Mesothelial cell of epicardium (in vitro differentiated cells): Measurements from ENCODE around the gene ARMC12. TPM values are rescaled to one million over a fixed set of nuclear protein-coding genes. Genes with fewer than 3 reads are reported as not detected.

ENCODE experiments used
- DNase-seq, 2 experiments: peaks; one replicate each; pipeline ENCODE4 v3.0.0; 2021; ENCODE audit warnings: low spot score in 2 of 2; ENCODE audit not compliant: unreplicated experiment in 2 of 2
- H3K27ac Mint-ChIP-seq: 2 replicates; pipeline ENCODE4 v1.8.0; 2021; ENCODE audit warnings: mixed read lengths
- H3K27me3 Mint-ChIP-seq: 2 replicates; pipeline ENCODE4 v1.8.0; 2021; ENCODE audit warnings: low read depth, mixed read lengths
- H3K36me3 Mint-ChIP-seq: 2 replicates; pipeline ENCODE4 v1.8.0; 2021; ENCODE audit warnings: mixed read lengths
- H3K4me1 Mint-ChIP-seq: 2 replicates; pipeline ENCODE4 v1.8.0; 2021; ENCODE audit warnings: mixed read lengths
- H3K4me3 Mint-ChIP-seq: 2 replicates; pipeline ENCODE4 v1.8.0; 2021; ENCODE audit warnings: mild to moderate bottlenecking, moderate library complexity, mixed read lengths
- H3K9me3 Mint-ChIP-seq: 2 replicates; pipeline ENCODE4 v1.8.0; 2021; ENCODE audit warnings: mixed read lengths
- CTCF ChIP-seq: fragments of 200-600 bp; sonication (generic); IDR thresholded peaks from one replicate; pipeline ENCODE4 v1.5.0; 2021; ENCODE audit warnings: antibody characterized with exemption; ENCODE audit not compliant: unreplicated experiment
- total RNA-seq: library from RNA; stranded (reverse); gene quantifications from 3 replicates; pipeline ENCODE4 v1.2.1, GENCODE V29; 2021

The ARMC12 gene
- total RNA-seq, 1 donor from 2014 or later = 4.2 TPM

GRCh38 chr6:35750557-35750956, 13.7 kb downstream of the ARMC12 start:
- TF ChIP-seq CTCF = no peak
- Mint-ChIP-seq H3K4me1 (no peaks in the 10 kb centered on the region), H3K9me3 (peaks cover 12% of the 10 kb centered on the region), H3K36me3 (no peaks in the 10 kb centered on the region), H3K27ac (no peak overlapping the region), H3K4me3 (no peak overlapping the region), H3K27me3 (peaks cover 5% of the 10 kb centered on the region)
- DNase-seq = no peak

GRCh38 chr6:35751594-35751993, 14.8 kb downstream of the ARMC12 start:
- Mint-ChIP-seq H3K4me3 (no peak overlapping the region), H3K27ac (no peak overlapping the region), H3K27me3 (peaks cover 5% of the 10 kb centered on the region), H3K36me3 (no peaks in the 10 kb centered on the region), H3K4me1 (no peaks in the 10 kb centered on the region), H3K9me3 (peaks cover 12% of the 10 kb centered on the region)
- TF ChIP-seq CTCF = no peak
- DNase-seq = no peak

GRCh38 chr6:35752330-35752729, 15.5 kb downstream of the ARMC12 start:
- DNase-seq = no peak
- no peak overlapping the region for H3K4me3 Mint-ChIP-seq
- peaks cover under 1% of the 10 kb centered on the region for H3K4me1 Mint-ChIP-seq
- peaks cover 5% of the 10 kb centered on the region for H3K27me3 Mint-ChIP-seq
- H3K9me3 Mint-ChIP-seq = peaks cover 12% of the 10 kb centered on the region
- TF ChIP-seq CTCF = no peak
- H3K36me3 Mint-ChIP-seq = no peaks in the 10 kb centered on the region
- no peak overlapping the region for H3K27ac Mint-ChIP-seq

- Mint-ChIP-seq H3K36me3 (no peaks in the 10 kb centered on the region), H3K9me3 (no peaks in the 10 kb centered on the region), H3K4me3 (no peak overlapping the region)
Observed at GRCh38 chr6:35754452-35755277, 17.8 kb downstream of the ARMC12 start.

GRCh38 chr6:35755278-35755924, 18.6 kb downstream of the ARMC12 start:
- Mint-ChIP-seq H3K27ac (no peak overlapping the region), H3K4me3 (no peak overlapping the region)

More at GRCh38 chr6:35754452-35755277, 17.8 kb downstream of the ARMC12 start:
- H3K27me3 Mint-ChIP-seq = peaks cover 5% of the 10 kb centered on the region
- TF ChIP-seq CTCF = no peak
- no peak for DNase-seq
- peaks cover 1% of the 10 kb centered on the region for H3K4me1 Mint-ChIP-seq
- no peak overlapping the region for H3K27ac Mint-ChIP-seq

More at GRCh38 chr6:35755278-35755924, 18.6 kb downstream of the ARMC12 start:
- no peaks in the 10 kb centered on the region for H3K36me3 Mint-ChIP-seq
- no peaks in the 10 kb centered on the region for H3K9me3 Mint-ChIP-seq
- H3K4me1 Mint-ChIP-seq = peaks cover 1% of the 10 kb centered on the region
- no peak for TF ChIP-seq CTCF
- no peak for DNase-seq
- peaks cover 8% of the 10 kb centered on the region for H3K27me3 Mint-ChIP-seq
